Measurements from ENCODE around the gene RASA4B. TPM values are rescaled to one million over a fixed set of nuclear protein-coding genes. Genes with fewer than 3 reads are reported as not detected.

The RASA4B gene
- total and polyA plus RNA-seq, 9 of the 15 experiments (the other 6 are each of a cell fraction or from before 2014, with no cell fraction given) = 0.01 to 2.9 (median 1.5) TPM; not detected in 1

DNA sequence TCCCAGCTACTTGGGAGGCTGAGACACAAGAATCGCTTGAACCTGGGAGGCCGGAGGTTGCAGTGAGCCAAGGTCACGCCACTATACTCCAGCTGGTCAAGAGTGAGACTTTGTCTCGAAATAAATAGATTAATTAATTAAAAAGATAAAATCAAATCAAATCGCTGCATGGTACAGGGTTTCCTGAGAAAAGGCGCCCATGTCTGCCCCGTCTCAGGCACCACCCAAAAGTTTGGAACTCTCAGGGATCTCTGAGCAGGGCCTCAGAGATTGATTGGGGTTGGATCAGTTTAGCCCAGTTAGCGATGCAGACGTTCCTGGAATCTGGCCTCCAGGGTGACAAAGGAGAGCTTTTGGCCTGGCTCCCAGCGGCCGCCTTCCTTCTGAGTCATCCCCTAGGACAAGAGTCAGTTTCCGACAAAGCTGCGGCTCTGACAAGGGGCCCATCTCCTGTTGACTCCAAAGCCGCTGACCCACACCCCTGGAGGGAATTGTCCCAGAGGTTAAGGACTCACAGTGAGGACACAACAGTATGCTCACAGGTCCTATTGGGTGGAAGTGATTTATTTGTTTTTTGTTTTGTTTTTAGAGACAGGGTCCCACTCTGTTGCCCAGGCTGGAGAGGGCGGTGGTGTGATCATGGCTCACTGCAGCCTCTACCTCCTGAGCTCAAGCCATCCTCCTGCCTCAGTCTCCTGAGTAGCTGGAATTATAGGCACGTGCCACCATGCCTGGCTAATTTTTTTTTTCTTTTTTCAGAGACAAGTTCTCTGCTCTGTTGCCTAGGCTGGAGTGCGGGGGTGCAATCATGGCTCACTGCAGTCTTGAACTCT, 77.4 kb downstream of the RASA4B start (continued):
- TF ChIP-seq, protein P1, sequence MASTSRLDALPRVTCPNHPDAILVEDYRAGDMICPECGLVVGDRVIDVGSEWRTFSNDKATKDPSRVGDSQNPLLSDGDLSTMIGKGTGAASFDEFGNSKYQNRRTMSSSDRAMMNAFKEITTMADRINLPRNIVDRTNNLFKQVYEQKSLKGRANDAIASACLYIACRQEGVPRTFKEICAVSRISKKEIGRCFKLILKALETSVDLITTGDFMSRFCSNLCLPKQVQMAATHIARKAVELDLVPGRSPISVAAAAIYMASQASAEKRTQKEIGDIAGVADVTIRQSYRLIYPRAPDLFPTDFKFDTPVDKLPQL (IDR thresholded peaks at IDR 0.05; ENCODE audit: extremely low read depth, insufficient read length) = no peak
- no peak; the same call in 1 of the 2 replicates for TF ChIP-seq HDAC2 (IDR thresholded peaks at IDR 0.05)
- no peak for TF ChIP-seq CBX1 (IDR thresholded peaks at IDR 0.05; ENCODE audit: low read depth)
- no peak for TF ChIP-seq POLR2A (conservative IDR thresholded peaks at IDR 0.05)
- no peak for TF ChIP-seq HMG20B (CRISPR knock-in tag; IDR thresholded peaks at IDR 0.05)
- no peak for TF ChIP-seq POLR2AphosphoS2 (IDR thresholded peaks at IDR 0.05; ENCODE audit: low read length)
- TF ChIP-seq BDP1 (IDR thresholded peaks at IDR 0.05; ENCODE audit: insufficient read depth, insufficient read length) = no peak
- no peak for TF ChIP-seq CBX5 (IDR thresholded peaks at IDR 0.05; ENCODE audit: borderline replicate concordance, low read depth)
- TF ChIP-seq, protein P2, sequence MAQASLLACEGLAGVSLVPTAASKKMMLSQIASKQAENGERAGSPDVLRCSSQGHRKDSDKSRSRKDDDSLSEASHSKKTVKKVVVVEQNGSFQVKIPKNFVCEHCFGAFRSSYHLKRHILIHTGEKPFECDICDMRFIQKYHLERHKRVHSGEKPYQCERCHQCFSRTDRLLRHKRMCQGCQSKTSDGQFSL (CRISPR knock-in tag; IDR thresholded peaks at IDR 0.05) = peak; percentile 69
- TF ChIP-seq, protein P2 (tag; IDR thresholded peaks at IDR 0.05) = no peak
- no peak for TF ChIP-seq ETV6 (IDR thresholded peaks at IDR 0.05; ENCODE audit: borderline replicate concordance in 1 of 2, low read depth in 2 of 2, low read length in 1 of 2)
- TF ChIP-seq ETV6 (CRISPR knock-in tag; IDR thresholded peaks at IDR 0.05; ENCODE audit: borderline replicate concordance) = no peak
- no peak for TF ChIP-seq HDAC3 (IDR thresholded peaks at IDR 0.05; ENCODE audit: borderline replicate concordance, partially characterized antibody)
- TF ChIP-seq ZNF77 (CRISPR knock-in tag; IDR thresholded peaks at IDR 0.05) = no peak
- TF ChIP-seq NR4A1 (CRISPR knock-in tag; IDR thresholded peaks at IDR 0.05) = no peak
- no peak for TF ChIP-seq NR4A1 (tag; IDR thresholded peaks at IDR 0.05)
- TF ChIP-seq HMGN3 (IDR thresholded peaks at IDR 0.05; ENCODE audit: borderline replicate concordance, extremely low read depth, insufficient read length, low read depth, low read length) = no peak
- no peak for TF ChIP-seq NFE2L1 (tag; IDR thresholded peaks at IDR 0.05; ENCODE audit: borderline replicate concordance, low read depth)
- TF ChIP-seq, protein P3, sequence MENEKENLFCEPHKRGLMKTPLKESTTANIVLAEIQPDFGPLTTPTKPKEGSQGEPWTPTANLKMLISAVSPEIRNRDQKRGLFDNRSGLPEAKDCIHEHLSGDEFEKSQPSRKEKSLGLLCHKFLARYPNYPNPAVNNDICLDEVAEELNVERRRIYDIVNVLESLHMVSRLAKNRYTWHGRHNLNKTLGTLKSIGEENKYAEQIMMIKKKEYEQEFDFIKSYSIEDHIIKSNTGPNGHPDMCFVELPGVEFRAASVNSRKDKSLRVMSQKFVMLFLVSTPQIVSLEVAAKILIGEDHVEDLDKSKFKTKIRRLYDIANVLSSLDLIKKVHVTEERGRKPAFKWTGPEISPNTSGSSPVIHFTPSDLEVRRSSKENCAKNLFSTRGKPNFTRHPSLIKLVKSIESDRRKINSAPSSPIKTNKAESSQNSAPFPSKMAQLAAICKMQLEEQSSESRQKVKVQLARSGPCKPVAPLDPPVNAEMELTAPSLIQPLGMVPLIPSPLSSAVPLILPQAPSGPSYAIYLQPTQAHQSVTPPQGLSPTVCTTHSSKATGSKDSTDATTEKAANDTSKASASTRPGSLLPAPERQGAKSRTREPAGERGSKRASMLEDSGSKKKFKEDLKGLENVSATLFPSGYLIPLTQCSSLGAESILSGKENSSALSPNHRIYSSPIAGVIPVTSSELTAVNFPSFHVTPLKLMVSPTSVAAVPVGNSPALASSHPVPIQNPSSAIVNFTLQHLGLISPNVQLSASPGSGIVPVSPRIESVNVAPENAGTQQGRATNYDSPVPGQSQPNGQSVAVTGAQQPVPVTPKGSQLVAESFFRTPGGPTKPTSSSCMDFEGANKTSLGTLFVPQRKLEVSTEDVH (IDR thresholded peaks at IDR 0.05; ENCODE audit: low read depth, partially characterized antibody) = no peak
- no peak for TF ChIP-seq PTRF (tag; IDR thresholded peaks at IDR 0.05)
- peak; percentile 67 for TF ChIP-seq DPF2 (IDR thresholded peaks at IDR 0.05)
- TF ChIP-seq L3MBTL2 (IDR thresholded peaks at IDR 0.05) = no peak
- TF ChIP-seq NFIC (IDR thresholded peaks at IDR 0.05) = peak; percentile 89
